Measurements from ENCODE around the gene ADAMTS14.

The ADAMTS14 gene

DNA sequence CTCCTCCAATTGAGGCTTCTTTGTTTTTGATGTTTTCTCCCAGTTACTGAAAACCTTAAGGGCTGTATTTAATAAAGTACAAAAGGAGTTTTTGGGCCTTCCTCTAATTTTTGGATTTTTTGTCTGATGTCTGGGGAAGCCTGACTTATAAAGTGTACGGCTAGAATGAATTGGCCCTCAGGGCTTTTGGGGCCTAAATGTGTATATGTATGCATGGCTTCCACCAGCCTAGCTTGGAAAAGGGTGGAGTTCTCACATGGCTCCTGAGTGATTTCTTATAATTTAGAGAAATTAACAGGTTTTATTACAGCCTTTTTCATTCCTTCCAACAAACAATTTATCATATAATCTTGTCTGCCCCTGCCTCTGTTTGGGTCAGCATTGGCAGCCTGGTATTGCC, 123.3 kb downstream of the ADAMTS14 start:
- H3K4me3 ChIP-seq (ENCODE audit: control insufficient read depth, low read depth, low read length) = no peak overlapping the region
- no peak for TF ChIP-seq CTCF (IDR thresholded peaks at IDR 0.05; ENCODE audit: control insufficient read depth, insufficient read depth, low read depth, low read length, missing control alignments)
- DNase-seq (ENCODE audit: low read depth) = no peak

DNA sequence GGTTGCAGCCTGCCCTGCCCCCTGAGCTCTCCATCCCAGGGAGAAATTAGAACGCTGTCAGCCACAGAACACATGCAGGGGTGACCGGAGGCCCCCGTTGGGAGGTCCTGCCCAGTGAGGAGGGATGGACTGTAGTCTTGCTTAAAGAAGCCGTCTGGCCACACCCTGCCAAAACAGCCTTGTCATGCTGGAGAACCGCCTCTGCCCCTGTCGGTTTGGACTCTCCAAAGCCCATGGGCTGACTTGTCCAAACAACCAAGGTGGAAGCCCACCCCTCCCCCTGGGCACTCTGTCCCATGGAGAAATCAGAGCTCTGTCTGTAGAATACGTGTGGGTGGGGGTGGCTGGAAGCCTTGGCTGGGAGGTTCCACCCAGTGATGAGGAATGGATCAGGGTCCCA, 125.5 kb downstream of the ADAMTS14 start:
- TF ChIP-seq CTCF (IDR thresholded peaks at IDR 0.05; ENCODE audit: control insufficient read depth, insufficient read depth, low read depth, low read length, missing control alignments) = no peak
- DNase-seq (ENCODE audit: low read depth) = no peak
- H3K4me3 ChIP-seq (ENCODE audit: control insufficient read depth, low read depth, low read length) = no peak overlapping the region

- TF ChIP-seq CTCF (IDR thresholded peaks at IDR 0.05; ENCODE audit: control insufficient read depth, insufficient read depth, low read depth, low read length, missing control alignments) = no peak
- no peak overlapping the region for H3K4me3 ChIP-seq (ENCODE audit: control insufficient read depth, low read depth, low read length)
- no peak for DNase-seq (ENCODE audit: low read depth)
These were observed 126.8 kb downstream of the ADAMTS14 start for GRCh38 chr10:70799124-70799523.

DNA sequence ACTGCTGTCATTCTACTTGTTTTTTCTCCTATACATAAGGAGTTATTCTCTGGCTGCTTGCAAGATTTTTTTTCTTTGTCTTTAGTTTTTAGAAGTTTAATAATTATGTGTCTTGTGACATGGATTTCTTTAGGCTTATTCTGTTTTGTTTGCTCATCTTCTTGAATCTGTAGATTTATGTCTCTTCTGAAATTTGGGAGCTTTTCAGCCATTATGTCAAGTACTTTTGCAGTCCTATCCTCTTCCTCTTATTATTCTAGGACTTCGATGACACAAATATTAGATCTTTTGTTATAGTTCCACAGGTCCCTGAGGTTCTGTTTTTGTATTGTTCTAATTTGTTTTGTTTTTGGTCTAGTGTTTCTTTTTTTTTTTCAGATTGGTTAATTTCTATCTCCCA, 129.5 kb downstream of the ADAMTS14 start:
- DNase-seq (ENCODE audit: low read depth) = no peak
- TF ChIP-seq CTCF (IDR thresholded peaks at IDR 0.05; ENCODE audit: control insufficient read depth, insufficient read depth, low read depth, low read length, missing control alignments) = no peak
- no peak overlapping the region for H3K4me3 ChIP-seq (ENCODE audit: control insufficient read depth, low read depth, low read length)

GRCh38 chr10:70803775-70804420, 131.6 kb downstream of the ADAMTS14 start:
- DNase-seq (ENCODE audit: low read depth) = no peak
- TF ChIP-seq CTCF (IDR thresholded peaks at IDR 0.05; ENCODE audit: control insufficient read depth, insufficient read depth, low read depth, low read length, missing control alignments) = no peak
- no peak overlapping the region for H3K4me3 ChIP-seq (ENCODE audit: control insufficient read depth, low read depth, low read length)

DNA sequence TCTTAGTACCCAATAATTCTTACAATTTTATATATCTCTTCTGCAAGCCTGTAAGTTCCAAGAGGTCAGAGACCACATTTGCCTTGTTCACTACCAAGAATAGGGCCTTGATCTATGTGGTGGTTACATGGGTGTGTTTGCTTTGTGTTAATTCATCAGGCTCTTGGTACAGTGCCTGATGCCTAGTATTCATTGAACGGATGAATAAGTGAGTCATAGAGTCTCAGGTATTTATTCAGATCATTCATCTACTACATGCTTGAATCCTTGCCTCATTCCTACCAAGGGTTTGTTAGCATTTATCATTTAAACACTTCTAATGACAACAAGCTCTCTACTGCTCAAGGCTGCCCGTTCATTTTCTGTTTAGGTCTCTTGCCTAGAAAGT, 132.1 kb downstream of the ADAMTS14 start:
- no peak overlapping the region for H3K4me3 ChIP-seq (ENCODE audit: control insufficient read depth, low read depth, low read length)
- no peak for TF ChIP-seq CTCF (IDR thresholded peaks at IDR 0.05; ENCODE audit: control insufficient read depth, insufficient read depth, low read depth, low read length, missing control alignments)
- DNase-seq (ENCODE audit: low read depth) = no peak
